NCI-H187 treated with DMSO at 0.1 percent for 48 hours (cell line): ENCODE data around the gene TPRG1L.

Experiments used
- DNase-seq: peaks from one replicate; lab custom pipeline; 2025; lab: John Stamatoyannopoulos, UW

Gene TPRG1L

DNA sequence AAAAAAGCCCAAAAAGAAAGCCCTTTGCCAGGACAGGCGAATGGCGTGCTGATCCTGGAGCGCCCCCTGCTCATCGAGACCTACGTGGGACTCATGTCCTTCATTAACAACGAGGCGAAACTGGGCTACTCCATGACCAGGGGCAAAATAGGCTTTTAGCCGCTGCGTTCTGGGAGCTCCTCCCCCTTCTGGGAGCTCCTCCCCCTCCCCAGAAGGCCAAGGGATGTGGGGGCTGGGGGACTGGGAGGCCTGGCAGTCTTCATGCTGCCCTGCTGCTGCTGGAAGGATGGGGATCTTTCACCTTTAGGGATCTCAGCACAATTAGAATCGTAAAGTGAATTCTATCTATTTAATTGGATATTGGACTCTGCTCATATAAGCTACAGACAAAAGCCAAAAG is 3.6 kb downstream of the TPRG1L start:
- no peak for DNase-seq

DNA sequence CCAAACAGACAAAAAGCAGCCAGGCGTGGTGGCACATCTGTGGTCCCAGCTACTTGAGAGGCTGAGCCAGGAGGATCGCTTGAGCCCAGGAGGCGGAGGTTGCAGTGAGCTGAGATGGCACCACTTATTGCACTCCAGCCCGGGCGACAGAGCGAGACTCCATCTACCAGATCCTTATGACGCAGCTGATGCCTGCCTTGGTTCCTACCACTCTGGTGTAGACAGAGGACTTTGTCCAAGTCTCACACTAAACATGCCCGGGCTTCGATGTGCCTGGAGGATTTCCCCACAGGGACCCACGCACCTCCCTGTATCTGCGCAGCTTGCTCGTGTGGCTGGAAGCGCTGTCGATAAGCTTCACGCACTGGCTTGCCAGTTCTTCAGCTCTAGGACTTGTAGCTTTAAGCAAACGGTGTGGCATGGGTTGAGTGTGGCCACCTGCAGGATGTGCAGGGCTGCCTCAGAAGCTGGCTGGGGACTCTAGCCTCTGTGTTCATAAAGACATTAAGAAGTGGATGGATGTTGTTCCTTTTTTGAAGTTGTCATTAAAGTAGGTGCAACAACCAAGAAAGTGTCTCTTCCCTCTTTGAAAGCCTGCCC is 4.8 kb downstream of the TPRG1L start:
- no peak for DNase-seq

DNA sequence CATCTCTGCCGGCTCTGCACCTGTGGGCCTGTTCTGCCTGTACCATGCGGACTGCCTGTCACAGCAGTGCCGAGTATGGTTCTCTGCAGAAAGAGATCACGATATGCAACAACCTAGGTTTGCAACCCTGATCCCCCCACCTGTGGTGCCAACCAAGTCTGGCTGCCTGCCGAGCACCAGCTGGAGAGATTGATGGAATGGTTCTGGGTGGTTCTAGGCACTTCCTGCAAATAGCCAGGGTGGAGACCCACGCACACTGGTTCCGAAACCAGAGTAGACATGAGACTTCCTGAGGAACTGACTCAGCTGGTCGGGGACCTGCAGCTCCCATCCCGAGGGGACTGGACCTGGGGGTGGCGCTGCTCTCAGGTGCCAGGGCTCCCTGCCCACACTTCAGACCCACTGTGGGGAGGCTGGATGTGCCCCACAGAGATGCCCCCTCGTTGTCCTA is 5.4 kb downstream of the TPRG1L start:
- DNase-seq = no peak

DNA sequence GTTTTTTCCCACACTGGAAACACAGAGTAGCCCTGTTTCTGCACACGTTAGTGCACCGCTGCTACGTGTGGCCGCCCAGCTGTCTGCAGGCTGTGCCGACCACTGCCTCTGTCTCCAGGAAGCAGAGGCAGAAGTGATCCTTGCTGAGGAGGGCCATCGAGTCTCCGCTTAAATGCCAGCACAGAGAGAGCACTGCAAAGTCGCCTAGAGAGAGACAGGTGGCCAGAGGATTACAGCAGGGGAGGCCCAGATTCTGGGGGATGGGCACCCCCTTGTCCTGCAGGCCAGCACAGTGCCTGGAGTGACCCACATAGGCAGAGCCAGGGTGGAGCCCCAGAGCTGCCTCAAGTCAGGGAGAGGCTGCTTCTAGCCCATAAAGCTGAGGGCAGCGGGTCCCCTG is 6.1 kb downstream of the TPRG1L start:
- DNase-seq = no peak

DNA sequence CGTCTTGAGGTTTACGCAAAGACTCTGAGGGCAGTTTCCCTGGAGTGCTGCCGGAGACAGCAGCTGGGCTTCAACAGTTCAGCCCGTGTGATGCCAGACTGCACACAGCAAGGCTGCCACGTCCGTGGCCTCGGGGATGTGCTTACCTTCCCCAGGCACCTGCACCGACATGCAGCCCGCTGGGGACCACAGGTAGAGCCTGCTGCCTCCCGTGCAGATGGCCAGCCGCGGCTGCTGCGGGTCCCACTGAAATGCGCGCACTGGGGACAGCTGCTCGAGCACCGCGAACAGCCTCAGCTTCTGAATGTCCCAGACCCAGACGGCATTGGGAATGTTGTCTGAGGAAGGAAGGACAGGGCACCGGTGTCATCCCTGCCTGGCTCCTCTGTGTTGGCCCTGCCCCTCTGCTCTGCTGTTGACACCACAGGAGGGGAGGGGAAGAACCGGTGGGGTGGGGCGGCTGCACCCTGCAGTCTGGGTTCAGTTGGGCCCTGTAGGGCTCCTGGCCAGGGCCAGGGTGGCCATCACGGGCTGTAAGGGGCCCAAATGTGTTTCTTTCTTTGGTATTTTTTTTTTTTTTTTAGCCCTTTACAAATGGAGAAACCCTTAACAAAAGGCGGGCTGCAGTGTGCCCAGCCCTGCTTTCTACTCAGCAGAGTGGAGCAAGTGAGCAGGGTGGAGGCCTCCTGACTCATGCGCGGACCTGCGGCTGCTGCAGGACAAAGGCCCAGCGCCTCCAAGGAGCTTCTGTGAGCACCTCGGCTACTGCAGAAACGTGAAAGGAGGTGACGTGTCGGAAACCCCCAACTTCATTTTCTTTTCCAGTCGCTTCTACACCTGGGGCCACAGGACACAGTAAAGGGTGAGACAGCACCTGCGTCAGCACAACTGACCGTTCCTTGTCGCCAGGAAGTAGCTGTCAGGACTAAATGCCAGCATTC is 6.8 kb downstream of the TPRG1L start:
- no peak for DNase-seq

DNA sequence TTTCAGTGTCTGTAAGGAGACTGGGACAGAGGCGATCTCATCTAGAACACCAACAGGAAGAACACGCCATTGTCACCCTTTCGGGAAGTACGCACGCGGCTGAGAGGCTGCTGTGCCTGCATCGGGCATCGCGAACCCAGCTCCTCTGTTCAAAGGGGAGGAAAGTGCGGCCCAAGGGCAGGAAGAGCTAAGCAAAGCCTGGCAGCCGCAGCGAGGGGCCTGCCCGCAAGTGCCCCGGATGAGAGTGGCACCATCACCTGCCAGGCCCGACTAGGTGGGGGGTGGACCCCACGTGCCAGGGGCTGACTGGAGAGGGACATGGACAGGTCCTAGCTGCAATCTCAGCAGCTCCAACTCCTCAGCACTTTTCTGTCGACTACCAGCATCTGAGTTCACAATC is 7.5 kb downstream of the TPRG1L start:
- no peak for DNase-seq

DNA sequence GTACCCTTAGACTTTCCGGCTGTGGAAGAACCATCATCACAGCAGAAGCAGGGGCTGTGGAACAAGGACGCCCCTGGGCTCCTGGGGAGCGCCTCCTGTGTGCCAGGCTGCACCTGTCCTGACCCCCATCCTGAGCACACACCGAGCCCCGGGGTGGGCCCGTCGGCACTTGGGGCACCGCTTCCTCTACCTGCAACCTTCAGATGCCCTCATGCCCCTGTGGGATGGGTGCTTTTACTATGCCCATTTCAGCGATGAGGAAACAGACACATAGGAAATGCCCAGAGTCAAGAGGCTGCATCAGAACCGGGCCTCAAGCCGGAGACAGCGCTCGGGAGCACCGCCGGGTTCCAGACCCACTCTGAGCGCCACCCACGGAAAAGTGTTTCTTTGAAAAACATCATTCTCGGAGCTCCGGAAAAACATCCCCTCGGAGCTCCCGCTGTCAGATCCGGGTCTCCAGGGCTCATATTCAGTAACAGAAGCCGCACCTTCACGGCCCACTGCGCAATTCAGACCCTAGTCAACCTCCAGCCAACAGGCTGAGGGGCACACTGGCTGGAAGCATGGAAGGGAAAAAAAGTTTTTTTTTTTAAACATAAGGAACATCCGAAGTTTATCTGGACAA is 8.0 kb downstream of the TPRG1L start:
- DNase-seq = no peak

DNA sequence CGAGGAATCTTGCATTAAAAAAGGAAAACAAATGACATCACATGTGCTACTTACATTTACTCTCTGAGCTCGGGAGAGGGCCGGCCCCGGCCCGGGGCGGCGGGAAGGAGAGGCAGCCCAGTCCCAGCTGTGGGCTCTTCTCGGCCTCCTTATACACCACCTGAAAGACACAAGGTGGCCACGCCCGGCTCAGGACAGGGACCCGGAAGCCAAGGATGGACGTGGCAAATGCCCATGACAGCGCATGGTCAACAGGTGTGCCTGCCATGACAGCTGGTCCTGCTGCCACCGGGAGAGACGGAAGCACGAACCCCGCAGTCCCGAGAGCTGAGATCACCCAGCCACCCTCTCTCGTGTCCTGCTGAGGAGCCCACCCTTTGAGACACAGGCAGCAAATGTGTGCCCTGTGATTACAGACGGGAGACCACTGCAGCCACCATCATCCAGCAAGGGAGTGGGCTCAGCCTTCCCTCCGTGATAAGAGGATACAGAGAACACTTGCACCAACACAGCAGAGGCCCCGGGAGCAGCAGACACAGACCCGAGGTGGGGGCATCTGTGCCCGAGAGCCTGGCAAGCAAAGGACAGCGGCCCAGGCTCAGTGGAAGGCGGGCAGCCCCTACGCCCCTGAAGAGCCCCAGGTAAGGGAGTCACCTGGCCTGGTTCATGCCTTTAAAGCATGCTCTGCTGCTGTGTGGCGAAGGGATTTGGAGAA is 8.7 kb downstream of the TPRG1L start:
- DNase-seq = no peak

DNA sequence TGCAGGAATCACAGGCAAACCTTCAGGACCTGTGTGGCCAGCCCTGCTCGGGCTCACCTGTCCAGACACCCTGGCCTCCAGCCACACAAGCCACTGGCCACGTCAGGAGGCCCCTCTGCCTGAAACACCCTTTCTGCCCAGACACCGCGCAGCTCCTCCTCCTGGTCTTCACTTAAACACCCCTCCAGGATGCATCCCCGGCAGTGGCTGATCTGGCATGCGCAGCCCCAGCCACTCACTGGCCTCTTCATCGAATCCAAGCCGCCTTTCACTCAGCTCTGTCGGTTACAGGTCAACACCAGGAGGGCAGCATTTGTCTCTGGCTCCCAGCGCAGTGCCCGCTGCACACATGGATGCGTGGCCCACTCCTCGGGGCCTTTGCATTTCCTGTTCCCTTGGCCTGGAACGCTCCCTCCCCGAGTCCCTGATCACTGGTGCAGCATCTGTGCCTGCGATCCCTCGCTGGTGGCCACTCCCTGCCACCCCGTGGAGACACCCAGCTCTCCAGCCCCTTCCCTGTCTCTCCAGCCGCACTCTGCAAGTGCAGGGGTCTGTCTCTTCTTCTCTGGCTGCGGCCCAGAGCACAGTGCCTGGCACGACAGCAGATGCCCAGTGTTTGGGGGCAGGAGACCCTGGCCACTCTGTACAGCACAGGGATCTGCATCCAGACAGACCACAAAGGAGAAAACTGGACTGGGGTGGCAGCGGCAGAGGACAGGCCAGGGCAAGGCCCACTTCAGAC is 9.4 kb downstream of the TPRG1L start:
- DNase-seq = no peak

DNA sequence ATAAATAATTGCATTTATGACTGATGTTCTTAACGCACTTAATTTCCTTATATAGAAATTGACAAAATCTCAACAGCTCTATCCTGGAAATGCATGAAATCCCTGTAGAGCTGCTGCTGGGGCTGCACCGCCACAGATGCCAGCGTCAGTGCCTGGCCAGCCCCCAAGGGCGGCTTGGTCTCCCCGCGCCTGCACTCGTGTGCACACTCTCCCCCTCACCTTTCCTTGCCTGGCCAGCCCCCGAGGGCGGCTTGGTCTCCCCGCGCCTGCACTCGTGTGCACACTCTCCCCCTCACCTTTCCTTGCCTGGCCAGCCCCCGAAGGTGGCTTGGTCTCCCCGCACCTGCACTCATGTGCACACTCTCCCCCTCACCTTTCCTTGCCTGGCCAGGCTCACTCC is 11.3 kb downstream of the TPRG1L start:
- no peak for DNase-seq

DNA sequence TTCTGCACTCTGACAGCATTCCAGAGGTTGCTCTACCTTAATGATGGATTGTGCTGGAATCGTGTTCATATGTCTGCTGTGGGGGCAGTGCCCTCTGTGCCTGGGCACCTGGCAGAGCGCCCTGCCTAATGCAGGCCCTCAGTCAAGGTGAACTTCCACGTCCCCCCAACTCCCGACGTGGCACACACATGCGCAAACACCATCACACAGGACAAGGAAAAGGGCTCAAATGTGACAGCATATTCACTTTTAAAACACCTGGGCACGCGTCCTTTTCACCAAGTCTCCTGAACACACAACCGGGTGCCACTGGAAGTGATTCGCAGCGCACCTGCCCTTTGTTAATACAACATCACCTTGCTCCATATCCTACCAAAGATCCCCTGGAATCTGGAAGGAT is 11.7 kb downstream of the TPRG1L start:
- DNase-seq = no peak

DNA sequence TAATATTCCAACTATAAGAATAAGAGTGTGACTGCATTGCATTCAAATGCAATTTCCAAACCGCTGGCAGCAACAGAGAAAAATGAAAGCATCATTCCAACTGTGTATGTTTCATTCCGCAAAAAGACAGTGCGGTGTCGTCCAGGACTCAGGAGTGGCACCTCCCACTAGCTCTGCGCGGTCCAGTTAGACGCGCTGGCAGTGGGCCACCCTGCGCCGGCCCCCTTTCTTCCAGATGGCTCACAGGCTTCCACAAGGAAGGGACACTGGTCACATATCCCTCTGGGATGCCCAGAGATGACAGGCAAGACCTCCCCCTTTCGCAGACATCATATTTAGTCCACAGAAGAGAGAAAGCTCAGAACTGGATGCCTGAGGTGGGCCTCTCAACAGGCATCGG is 13.2 kb downstream of the TPRG1L start:
- no peak for DNase-seq

DNA sequence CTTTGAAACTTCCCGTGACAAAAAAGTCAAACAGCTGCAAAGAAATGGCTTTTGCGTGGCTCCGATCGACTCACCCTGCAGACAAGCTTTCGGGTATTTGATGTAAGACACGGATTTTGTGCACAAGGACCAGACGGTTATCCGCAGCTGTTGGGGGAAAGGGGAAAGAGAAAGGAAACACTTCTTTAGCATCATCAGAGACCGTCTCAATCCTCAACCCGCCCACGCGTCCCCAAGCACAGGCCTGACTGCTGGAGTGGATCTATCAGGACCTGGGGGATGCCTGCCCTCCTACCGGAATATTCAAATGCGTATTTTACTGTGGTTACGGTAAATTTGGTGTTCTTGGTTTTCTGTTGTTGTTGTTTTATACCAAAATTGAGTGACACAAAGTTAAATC is 13.9 kb downstream of the TPRG1L start:
- DNase-seq = no peak

DNA sequence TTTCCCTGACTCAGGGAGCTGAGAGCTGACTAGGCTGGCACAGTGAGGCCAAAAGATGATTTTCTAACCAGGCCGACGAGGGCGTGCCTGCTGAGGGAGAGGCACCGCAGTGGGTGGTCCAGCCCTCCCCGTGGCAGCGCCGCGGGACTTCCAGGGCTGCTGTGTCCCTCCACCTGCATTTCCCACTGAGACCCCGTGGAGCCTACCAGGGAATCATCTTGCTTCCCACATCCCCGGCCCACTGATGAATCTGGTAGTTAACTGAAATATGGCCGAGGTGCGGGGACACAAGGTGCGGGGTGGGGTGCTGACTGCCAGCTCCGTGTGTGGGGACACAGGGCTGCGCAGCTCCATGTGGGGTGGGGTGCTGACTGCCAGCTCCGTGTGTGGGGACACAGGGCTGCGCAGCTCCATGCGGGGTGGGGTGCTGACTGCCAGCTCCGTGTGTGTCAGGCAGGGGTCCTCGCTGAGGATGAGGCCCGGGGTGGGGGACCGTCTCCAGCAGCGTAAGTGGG is 14.6 kb downstream of the TPRG1L start:
- DNase-seq = no peak

DNA sequence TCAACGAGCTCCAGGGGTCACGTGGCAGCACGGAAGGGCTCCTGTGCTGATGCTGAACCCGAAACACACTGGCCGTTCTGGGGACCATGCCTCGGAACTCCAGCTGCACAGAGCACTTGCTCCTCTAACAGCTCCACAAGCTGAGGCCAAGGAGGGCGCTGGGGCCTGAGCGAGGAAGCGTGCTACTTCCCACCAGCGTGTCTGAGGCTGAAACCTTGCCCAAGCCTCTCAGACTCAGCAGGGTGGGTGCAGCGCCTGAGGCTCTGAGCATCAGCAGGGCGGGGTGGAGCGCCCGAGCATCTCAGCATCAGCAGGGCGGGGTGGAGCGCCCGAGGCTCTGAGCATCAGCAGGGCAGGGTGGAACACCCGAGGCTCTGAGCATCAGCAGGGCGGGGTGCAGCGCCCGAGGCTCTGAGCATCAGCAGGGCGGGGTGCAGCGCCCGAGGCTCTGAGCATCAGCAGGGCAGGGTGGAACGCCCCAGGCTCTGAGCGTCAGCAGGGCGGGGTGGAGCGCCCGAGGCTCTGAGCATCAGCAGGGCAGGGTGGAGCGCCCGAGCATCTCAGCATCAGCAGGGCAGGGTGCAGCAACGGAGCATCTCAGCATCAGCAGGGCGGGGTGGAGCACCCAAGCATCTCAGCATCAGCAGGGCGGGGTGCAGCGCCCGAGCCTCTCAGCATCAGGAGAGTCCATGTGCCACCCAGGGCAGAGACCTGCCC is 15.5 kb downstream of the TPRG1L start:
- DNase-seq = no peak

DNA sequence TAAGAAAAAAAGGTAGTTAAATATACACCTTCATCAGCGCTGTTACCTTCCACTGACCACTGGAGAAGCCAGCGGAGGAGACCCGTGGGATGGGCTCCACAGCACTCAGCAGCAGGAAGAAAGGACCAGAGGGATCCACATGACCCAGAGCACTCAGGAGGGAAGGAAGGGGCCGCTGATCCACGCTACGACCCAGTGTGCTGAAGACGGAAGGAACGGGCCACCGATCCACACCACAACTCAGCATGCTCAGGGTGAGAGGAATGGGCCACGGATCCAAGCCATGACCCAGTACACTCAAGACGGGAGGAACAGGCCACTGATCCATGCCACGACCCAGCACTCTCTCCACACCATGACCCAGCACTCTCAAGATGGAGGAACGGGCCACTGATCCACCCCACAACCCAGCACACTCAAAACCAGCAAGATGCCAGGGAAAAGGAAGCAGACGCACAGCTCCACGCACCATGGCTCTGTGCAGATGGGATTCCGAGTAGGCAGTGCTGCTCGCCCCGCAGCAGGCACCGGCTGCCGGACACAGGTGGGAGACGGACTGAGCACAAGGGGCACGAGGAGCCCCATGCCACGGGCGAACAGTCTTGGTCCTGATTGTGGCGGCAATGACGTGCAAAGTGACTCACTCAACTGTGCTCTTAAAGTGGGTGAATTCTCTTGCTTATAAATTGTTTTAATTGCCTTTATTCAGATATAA is 16.4 kb downstream of the TPRG1L start:
- no peak for DNase-seq

DNA sequence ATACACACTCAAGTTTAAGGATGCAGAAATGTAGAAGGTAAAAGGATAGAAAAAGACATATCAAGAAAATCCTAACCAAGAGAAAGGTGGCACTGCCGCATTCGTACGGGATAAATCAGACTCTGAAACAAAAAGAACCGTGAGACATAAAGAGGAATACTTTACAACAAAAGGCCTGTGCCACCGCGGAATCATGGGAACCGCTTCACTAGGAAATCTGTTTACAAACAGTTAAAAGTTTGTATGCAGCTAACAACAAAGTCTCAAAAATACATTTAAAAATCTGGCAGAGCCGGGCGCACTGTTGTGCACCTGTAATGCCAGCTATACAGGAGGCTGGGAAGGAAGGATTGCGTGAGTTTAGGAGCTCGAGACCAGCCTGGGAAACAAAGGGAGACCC is 17.0 kb downstream of the TPRG1L start:
- no peak for DNase-seq

DNA sequence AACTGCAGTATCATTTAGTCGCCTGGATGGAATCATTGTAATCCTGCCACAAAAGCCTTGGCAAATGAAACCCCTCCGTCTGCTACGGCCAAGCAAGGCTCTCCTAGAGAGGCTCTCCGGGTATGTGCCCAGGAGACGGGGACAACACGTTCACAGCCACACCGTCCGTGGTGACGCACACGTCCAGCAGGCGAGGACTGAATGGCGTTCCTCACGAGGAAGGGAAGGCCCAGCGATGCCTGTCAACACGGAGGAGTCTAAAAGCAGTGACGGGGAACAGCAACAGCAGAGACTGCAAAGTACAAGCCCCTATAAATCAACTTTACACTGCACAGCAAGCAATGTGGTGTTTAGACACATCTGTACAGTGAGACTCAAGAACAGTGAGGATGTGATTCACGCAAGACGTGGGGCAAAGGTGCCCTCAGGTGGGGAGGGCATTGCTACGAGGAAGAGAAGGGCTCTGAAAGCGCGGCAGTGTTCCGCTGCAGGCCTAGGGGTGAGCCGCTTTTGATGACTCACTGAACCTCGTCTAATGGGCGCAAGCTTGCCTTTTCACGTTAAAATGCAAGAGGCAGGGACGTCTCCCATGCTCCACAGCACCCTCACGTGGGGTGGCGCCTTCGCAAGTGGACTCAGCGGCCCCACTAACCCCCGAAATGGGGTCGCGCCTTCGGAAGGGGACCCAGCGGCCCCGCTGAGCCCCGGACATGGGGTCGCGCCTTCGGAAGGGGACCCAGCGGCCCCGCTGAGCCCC is 18.3 kb downstream of the TPRG1L start:
- DNase-seq = no peak

DNA sequence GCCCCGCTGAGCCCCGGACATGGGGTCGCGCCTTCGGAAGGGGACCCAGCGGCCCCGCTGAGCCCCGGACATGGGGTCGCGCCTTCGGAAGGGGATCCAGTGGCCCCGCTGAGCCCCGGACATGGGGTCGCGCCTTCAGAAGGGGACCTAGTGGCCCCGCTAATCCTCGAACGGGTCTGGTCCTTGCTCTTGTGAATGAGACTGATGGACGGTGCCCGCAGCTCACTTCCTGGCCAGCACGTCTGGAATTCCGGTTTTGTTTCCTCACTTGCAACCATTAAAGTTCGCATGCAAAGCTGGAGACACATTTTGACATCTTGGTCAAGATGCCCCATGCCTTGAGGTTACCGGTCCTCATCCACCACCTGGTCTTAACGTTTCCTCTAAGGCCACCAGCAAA is 19.5 kb downstream of the TPRG1L start:
- no peak for DNase-seq
